B cell (primary cell): ENCODE data around the gene EHBP1.

Source experiments
- CTCF ChIP-seq: fragments of 200-600 bp; IDR thresholded peaks from one replicate; pipeline ENCODE4 v1.8.0; 2022; ENCODE audit warnings: antibody characterized with exemption, mild to moderate bottlenecking
- EZH2 ChIP-seq: IDR thresholded peaks from 2 replicates; pipeline ENCODE4 v1.6.1; 2012; ENCODE audit warnings: borderline replicate concordance, low read depth, mild to moderate bottlenecking, moderate library complexity, low read length; ENCODE audit not compliant: insufficient read depth, poor library complexity, severe bottlenecking

- TF ChIP-seq CTCF (no peak), EZH2 (no peak)
Observed at GRCh38 chr2:63038034-63038433, 332.5 kb downstream of the EHBP1 start.
